Vagina (tissue), 2 donors: ENCODE data around the gene TNRC6B.

Experiments used
- CTCF ChIP-seq, 3 experiments: fragments of 450-650 bp in 2 of 3; fragments of 200-600 bp in 1 of 3; sonication (generic) in 1 of 3; IDR thresholded peaks; one replicate each; pipeline ENCODE4 v1.5.1; 2017 to 2019; ENCODE audit warnings: antibody characterized with exemption in 3 of 3, mild to moderate bottlenecking in 2 of 3, moderate library complexity in 2 of 3
- POLR2AphosphoS5 ChIP-seq, 2 donors: sonication (generic); formaldehyde crosslinking; IDR thresholded peaks; one replicate each; pipeline ENCODE4 v1.9.0; 2017; ENCODE audit warnings: antibody characterized with exemption in 2 of 2, mild to moderate bottlenecking in 2 of 2, low read depth in 1 of 2; ENCODE audit not compliant: insufficient read depth in 1 of 2

DNA sequence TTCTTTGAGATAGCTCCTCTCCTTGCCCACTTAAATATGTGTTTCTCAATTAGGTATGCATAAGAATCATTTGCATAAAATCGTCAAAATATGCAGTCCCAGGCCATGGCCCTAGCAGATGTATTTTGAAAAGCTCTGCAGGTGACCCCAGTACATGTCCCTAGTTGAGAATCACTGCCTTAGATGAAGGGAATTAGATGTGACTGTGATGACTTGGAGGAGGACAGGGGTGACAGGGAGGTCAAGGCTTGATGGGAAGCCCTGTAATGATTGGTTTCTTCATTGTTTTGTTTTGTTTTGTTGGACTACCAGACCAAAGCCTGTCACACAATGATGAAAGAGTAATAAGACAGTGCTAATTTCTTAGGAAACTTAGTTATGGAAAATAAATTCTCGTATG lies 74.4 kb downstream of the TNRC6B start:
- no peak for TF ChIP-seq CTCF (IDR thresholded peaks at IDR 0.05)
- TF ChIP-seq POLR2AphosphoS5 (IDR thresholded peaks at IDR 0.05; ENCODE audit: insufficient read depth in 1 of 2, low read depth in 1 of 2) = no peak
